GM12878 (cell line): ENCODE results near the gene FAAP100. TPM values are rescaled to one million over a fixed set of nuclear protein-coding genes. Genes with fewer than 3 reads are reported as not detected.

Source experiments
- CREB1 ChIP-seq: IDR thresholded peaks from 2 replicates; pipeline ENCODE4 v1.6.1; 2012; ENCODE audit warnings: low read depth, mild to moderate bottlenecking, inconsistent platforms
- RELA ChIP-seq: fragments of 450-650 bp; IDR thresholded peaks from 2 replicates; pipeline ENCODE4 v1.8.0; 2014; ENCODE audit warnings: borderline replicate concordance; ENCODE audit not compliant: partially characterized antibody
- SMAD1 ChIP-seq: fragments of 450-650 bp; IDR thresholded peaks from 2 replicates; pipeline ENCODE4 v1.6.1; 2018; ENCODE audit warnings: mild to moderate bottlenecking, low read depth; ENCODE audit not compliant: partially characterized antibody
- SUPT20H ChIP-seq: IDR thresholded peaks from 2 replicates; pipeline ENCODE4 v1.6.1; 2011; ENCODE audit warnings: low read depth, mild to moderate bottlenecking, low read length, moderate library complexity, borderline replicate concordance; ENCODE audit not compliant: control insufficient read depth
- SUZ12 ChIP-seq: fragments of 200-600 bp; sonication (generic); IDR thresholded peaks from one replicate; pipeline ENCODE4 v1.6.1; 2018; ENCODE audit warnings: antibody characterized with exemption, mild to moderate bottlenecking; ENCODE audit not compliant: unreplicated experiment
- ZSCAN29 ChIP-seq: fragments of 450-650 bp; IDR thresholded peaks from 2 replicates; pipeline ENCODE4 v1.6.1; 2017; ENCODE audit warnings: mild to moderate bottlenecking, moderate library complexity
- polyA plus RNA-seq, 11 experiments: library from polyadenylated mRNA; depleted of rRNA in 4 of 11; unstranded in 6 of 11; stranded (reverse) in 5 of 11; fragments of >200 nt; fragmentation: Nextera tagmentation in 4 of 11; fragmentation: Illumina TruSeq in 1 of 11; extraction: Ambion mirVana in 4 of 11; extraction: Trizol in 1 of 11; gene quantifications; 1 replicate in 1 of 11; 2 replicates in 10 of 11; pipeline versions ENCODE4 v1.2.1 to v1.2.3, GENCODE V29; 2011 to 2016; ENCODE audit warnings: inconsistent platforms in 2 of 11, missing spikeins in 2 of 11, low read depth in 1 of 11
- total RNA-seq, 4 experiments: library from RNA; depleted of rRNA in 3 of 4; stranded (reverse); fragments of >200 nt in 3 of 4; fragmentation: Illumina TruSeq in 1 of 4; extraction: Trizol in 1 of 4; gene quantifications; 2 replicates each; pipeline versions ENCODE4 v1.2.1 to v1.2.3, GENCODE V29; 2013 to 2021
- TF ChIP-seq, protein P1 (sequence below): IDR thresholded peaks from 2 replicates; pipeline ENCODE4 v1.6.1; 2012; ENCODE audit warnings: mild to moderate bottlenecking, low read depth, low read length
- TF ChIP-seq, protein P2 (sequence below): fragments of 450-650 bp; formaldehyde crosslinking; IDR thresholded peaks from 2 replicates; pipeline ENCODE4 v1.5.0; 2022; ENCODE audit warnings: mild to moderate bottlenecking, missing genetic modification characterization
- TF ChIP-seq, protein P3 (sequence below): fragments of 450-650 bp; IDR thresholded peaks from 2 replicates; pipeline ENCODE4 v1.6.1; 2016; ENCODE audit warnings: mild to moderate bottlenecking

The FAAP100 gene
- total and polyA plus RNA-seq, 10 of the 15 experiments (the other 5 are each of a cell fraction or from before 2014, with no cell fraction given) = 0.11 to 46.2 (median 17.1) TPM

DNA sequence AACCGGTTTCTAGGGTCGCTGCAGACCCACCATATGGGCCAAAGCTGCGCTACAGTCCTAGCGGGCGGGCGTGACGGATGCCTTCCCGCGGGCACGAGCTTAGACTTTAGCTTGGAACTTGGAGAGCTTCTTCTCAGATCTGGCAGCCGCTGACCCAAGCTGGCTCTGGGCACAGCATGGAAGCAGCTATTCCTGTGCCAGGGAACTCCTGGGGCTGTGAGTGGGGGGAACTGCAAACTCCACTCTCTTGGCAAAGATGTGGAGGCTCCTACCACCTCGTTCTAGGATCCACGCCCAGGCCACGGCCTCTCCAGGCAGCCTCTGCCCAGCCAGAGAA, 8.8 kb downstream of the FAAP100 start (continued):
- TF ChIP-seq, protein P1, sequence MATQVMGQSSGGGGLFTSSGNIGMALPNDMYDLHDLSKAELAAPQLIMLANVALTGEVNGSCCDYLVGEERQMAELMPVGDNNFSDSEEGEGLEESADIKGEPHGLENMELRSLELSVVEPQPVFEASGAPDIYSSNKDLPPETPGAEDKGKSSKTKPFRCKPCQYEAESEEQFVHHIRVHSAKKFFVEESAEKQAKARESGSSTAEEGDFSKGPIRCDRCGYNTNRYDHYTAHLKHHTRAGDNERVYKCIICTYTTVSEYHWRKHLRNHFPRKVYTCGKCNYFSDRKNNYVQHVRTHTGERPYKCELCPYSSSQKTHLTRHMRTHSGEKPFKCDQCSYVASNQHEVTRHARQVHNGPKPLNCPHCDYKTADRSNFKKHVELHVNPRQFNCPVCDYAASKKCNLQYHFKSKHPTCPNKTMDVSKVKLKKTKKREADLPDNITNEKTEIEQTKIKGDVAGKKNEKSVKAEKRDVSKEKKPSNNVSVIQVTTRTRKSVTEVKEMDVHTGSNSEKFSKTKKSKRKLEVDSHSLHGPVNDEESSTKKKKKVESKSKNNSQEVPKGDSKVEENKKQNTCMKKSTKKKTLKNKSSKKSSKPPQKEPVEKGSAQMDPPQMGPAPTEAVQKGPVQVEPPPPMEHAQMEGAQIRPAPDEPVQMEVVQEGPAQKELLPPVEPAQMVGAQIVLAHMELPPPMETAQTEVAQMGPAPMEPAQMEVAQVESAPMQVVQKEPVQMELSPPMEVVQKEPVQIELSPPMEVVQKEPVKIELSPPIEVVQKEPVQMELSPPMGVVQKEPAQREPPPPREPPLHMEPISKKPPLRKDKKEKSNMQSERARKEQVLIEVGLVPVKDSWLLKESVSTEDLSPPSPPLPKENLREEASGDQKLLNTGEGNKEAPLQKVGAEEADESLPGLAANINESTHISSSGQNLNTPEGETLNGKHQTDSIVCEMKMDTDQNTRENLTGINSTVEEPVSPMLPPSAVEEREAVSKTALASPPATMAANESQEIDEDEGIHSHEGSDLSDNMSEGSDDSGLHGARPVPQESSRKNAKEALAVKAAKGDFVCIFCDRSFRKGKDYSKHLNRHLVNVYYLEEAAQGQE = no peak
- TF ChIP-seq RELA = no peak
- TF ChIP-seq, protein P2, sequence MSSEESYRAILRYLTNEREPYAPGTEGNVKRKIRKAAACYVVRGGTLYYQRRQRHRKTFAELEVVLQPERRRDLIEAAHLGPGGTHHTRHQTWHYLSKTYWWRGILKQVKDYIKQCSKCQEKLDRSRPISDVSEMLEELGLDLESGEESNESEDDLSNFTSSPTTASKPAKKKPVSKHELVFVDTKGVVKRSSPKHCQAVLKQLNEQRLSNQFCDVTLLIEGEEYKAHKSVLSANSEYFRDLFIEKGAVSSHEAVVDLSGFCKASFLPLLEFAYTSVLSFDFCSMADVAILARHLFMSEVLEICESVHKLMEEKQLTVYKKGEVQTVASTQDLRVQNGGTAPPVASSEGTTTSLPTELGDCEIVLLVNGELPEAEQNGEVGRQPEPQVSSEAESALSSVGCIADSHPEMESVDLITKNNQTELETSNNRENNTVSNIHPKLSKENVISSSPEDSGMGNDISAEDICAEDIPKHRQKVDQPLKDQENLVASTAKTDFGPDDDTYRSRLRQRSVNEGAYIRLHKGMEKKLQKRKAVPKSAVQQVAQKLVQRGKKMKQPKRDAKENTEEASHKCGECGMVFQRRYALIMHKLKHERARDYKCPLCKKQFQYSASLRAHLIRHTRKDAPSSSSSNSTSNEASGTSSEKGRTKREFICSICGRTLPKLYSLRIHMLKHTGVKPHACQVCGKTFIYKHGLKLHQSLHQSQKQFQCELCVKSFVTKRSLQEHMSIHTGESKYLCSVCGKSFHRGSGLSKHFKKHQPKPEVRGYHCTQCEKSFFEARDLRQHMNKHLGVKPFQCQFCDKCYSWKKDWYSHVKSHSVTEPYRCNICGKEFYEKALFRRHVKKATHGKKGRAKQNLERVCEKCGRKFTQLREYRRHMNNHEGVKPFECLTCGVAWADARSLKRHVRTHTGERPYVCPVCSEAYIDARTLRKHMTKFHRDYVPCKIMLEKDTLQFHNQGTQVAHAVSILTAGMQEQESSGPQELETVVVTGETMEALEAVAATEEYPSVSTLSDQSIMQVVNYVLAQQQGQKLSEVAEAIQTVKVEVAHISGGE (CRISPR knock-in tag) = no peak
- TF ChIP-seq SUZ12 = no peak
- TF ChIP-seq SMAD1 = no peak
- TF ChIP-seq ZSCAN29 = no peak
- TF ChIP-seq, protein P3, sequence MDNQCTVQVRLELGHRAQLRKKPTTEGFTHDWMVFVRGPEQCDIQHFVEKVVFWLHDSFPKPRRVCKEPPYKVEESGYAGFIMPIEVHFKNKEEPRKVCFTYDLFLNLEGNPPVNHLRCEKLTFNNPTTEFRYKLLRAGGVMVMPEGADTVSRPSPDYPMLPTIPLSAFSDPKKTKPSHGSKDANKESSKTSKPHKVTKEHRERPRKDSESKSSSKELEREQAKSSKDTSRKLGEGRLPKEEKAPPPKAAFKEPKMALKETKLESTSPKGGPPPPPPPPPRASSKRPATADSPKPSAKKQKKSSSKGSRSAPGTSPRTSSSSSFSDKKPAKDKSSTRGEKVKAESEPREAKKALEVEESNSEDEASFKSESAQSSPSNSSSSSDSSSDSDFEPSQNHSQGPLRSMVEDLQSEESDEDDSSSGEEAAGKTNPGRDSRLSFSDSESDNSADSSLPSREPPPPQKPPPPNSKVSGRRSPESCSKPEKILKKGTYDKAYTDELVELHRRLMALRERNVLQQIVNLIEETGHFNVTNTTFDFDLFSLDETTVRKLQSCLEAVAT = no peak
- TF ChIP-seq SUPT20H = no peak
- no peak for TF ChIP-seq CREB1
